OCI-LY1 (cell line): ENCODE data around the gene COL25A1.

Experiments
- EZH2 ChIP-seq: fragments of 200-600 bp; sonication (generic), shearing (Covaris generic); IDR thresholded peaks from 2 replicates; pipeline ENCODE4 v1.8.0; 2017; ENCODE audit warnings: borderline replicate concordance, mixed run types, mild to moderate bottlenecking, antibody characterized with exemption, low read length, moderate library complexity, mixed read lengths
- TF ChIP-seq, protein P1 (sequence below): fragments of 200-600 bp; sonication (generic), shearing (Covaris generic); IDR thresholded peaks from 2 replicates; pipeline ENCODE4 v1.5.1; 2017; ENCODE audit warnings: mild to moderate bottlenecking, antibody characterized with exemption, low read length, moderate library complexity, mixed read lengths

DNA sequence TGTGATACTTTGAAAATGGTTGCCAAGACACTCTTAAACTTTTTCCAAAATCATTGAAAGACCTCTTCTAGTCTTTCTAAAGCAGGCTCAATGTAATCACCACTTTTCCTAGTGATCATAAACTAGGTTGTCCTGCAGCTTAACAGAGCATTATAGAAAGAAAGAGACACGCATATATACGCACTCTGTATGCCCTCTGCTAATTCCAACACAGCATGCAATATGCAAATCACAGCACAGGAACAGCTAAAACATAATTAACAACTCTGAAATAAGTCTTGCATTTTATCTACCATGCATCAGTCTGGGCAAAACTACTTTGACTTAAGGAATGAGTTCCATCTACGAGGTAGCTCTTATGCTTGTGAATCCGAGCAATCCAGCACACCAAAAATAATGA lies 94.6 kb downstream of the COL25A1 start:
- TF ChIP-seq, protein P1, sequence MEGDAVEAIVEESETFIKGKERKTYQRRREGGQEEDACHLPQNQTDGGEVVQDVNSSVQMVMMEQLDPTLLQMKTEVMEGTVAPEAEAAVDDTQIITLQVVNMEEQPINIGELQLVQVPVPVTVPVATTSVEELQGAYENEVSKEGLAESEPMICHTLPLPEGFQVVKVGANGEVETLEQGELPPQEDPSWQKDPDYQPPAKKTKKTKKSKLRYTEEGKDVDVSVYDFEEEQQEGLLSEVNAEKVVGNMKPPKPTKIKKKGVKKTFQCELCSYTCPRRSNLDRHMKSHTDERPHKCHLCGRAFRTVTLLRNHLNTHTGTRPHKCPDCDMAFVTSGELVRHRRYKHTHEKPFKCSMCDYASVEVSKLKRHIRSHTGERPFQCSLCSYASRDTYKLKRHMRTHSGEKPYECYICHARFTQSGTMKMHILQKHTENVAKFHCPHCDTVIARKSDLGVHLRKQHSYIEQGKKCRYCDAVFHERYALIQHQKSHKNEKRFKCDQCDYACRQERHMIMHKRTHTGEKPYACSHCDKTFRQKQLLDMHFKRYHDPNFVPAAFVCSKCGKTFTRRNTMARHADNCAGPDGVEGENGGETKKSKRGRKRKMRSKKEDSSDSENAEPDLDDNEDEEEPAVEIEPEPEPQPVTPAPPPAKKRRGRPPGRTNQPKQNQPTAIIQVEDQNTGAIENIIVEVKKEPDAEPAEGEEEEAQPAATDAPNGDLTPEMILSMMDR: no peak
- TF ChIP-seq EZH2: no peak
